AG04450 (cell line): ENCODE results near the gene KCNH8. TPM values are rescaled to one million over a fixed set of nuclear protein-coding genes. Genes with fewer than 3 reads are reported as not detected.

Experiments used
- CTCF ChIA-PET: fragments of 300-600, 350-600 bp; formaldehyde crosslinking; extraction: SDS; loops from one replicate; lab custom pipeline; 2022; ENCODE audit warnings: antibody characterized with exemption, inconsistent platforms; lab: Charles Lee
- POLR2A ChIA-PET: fragments of 350-600 bp; formaldehyde crosslinking; extraction: SDS; loops from one replicate; lab custom pipeline; 2021; ENCODE audit warnings: antibody characterized with exemption, inconsistent platforms; lab: Yijun Ruan, JAX
- DNase-seq: peaks from one replicate; pipeline ENCODE4 v3.0.0-alpha.2; 2011; ENCODE audit warnings: low read depth, low spot score
- H3K27ac ChIP-seq: one replicate; pipeline ENCODE4 v1.5.1; 2012; ENCODE audit warnings: low read depth, low read length, control low read depth
- H3K27me3 ChIP-seq: one replicate; pipeline ENCODE4 v1.6.0; 2012; ENCODE audit warnings: low read length; ENCODE audit not compliant: control insufficient read depth, insufficient read depth
- H3K4me3 ChIP-seq: 2 replicates; pipeline ENCODE4 v1.5.1; 2011; ENCODE audit warnings: mild to moderate bottlenecking, low read depth, low read length, control low read depth
- H3K9me3 ChIP-seq: 2 replicates; pipeline ENCODE4 v1.5.1; 2012; ENCODE audit warnings: low read length; ENCODE audit not compliant: control insufficient read depth, insufficient read depth
- polyA plus RNA-seq: library from polyadenylated mRNA; depleted of rRNA; stranded (reverse); fragments of >200 nt; gene quantifications from 2 replicates; pipeline ENCODE4 v1.2.3, GENCODE V29; 2011
- TF ChIP-seq, protein P1 (sequence below): IDR thresholded peaks from 2 replicates; pipeline ENCODE4 v1.5.1; 2011; ENCODE audit warnings: low read depth, low read length, control low read depth, inconsistent platforms

The KCNH8 gene
- polyA plus RNA-seq, 1 experiment, result not detected

DNA sequence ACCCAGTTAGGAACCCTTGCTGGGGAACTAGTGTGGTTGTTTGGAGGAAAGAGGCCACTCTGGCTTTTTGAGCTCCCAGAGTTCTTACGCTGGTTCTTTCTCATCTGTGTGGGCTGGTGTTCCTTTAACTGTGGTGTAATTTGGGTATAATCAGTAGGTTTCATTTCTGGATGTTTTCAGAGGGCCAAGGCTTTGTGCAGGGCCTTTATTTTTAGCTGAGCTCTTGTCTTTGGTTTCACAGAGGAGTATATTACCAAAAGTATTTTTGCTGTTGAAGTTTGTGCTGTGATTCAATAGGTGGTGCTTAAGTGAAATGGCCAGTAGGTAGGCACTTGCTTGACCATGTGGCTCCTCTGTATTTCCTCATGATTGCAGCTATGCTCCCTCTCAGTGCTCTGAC, 357.9 kb downstream of the KCNH8 start:
- ChIA-PET POLR2A (no interaction called here), CTCF (no interaction called here)
- TF ChIP-seq, protein P1, sequence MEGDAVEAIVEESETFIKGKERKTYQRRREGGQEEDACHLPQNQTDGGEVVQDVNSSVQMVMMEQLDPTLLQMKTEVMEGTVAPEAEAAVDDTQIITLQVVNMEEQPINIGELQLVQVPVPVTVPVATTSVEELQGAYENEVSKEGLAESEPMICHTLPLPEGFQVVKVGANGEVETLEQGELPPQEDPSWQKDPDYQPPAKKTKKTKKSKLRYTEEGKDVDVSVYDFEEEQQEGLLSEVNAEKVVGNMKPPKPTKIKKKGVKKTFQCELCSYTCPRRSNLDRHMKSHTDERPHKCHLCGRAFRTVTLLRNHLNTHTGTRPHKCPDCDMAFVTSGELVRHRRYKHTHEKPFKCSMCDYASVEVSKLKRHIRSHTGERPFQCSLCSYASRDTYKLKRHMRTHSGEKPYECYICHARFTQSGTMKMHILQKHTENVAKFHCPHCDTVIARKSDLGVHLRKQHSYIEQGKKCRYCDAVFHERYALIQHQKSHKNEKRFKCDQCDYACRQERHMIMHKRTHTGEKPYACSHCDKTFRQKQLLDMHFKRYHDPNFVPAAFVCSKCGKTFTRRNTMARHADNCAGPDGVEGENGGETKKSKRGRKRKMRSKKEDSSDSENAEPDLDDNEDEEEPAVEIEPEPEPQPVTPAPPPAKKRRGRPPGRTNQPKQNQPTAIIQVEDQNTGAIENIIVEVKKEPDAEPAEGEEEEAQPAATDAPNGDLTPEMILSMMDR, result no peak
- Histone ChIP-seq H3K9me3 (peaks cover 14% of the 10 kb centered on the region), H3K27me3 (no peaks in the 10 kb centered on the region), H3K4me3 (no peak overlapping the region), H3K27ac (no peak overlapping the region)
- no peak for DNase-seq

DNA sequence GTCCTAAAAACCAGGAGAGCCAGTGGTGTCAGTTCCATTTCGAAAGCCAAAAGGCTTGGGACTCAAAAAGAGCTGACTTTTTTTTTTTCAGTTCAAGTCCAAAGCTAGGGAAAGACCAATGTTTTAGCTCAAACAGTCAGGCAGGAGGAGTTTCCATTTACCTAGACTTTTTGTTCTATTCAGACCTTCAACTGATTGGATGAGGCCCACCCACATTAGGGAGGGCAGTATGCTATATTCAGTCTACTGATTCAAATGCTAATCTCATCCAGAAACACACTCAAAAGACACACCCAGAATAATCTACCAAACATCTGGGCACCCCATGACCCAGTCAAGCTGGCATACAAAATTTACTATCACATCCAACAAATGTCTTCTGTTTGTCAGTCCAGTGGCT, 374.0 kb downstream of the KCNH8 start:
- H3K27me3 ChIP-seq, result no peaks in the 10 kb centered on the region
- H3K27ac ChIP-seq, result no peak overlapping the region
- ChIA-PET POLR2A (no interaction called here), CTCF (no interaction called here)
- no peak for DNase-seq
- no peaks in the 10 kb centered on the region for H3K9me3 ChIP-seq
- TF ChIP-seq, protein P1, result no peak
- no peak overlapping the region for H3K4me3 ChIP-seq

DNA sequence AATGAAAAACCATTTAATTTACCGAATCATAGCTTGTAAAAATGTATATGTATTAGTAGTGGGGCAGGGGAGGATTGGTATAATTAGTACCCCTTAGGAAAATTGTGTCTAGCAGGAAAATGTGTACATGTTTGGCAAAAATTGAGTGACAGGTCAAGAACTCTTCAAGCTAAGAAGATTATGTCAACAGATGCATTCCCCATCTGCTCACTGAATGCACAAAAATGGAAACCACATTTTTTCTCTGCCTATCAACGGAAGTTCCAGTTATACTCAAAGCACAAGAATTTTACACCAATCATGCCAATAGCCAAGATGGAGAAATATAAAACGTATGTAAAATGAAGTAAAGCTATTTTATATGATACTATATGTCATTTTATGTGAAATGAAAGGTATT, 377.8 kb downstream of the KCNH8 start:
- ChIA-PET POLR2A (no interaction called here), CTCF (no interaction called here)
- Histone ChIP-seq H3K4me3 (no peak overlapping the region), H3K27ac (no peak overlapping the region), H3K27me3 (no peaks in the 10 kb centered on the region), H3K9me3 (no peaks in the 10 kb centered on the region)
- no peak for DNase-seq
- TF ChIP-seq, protein P1, result no peak

DNA sequence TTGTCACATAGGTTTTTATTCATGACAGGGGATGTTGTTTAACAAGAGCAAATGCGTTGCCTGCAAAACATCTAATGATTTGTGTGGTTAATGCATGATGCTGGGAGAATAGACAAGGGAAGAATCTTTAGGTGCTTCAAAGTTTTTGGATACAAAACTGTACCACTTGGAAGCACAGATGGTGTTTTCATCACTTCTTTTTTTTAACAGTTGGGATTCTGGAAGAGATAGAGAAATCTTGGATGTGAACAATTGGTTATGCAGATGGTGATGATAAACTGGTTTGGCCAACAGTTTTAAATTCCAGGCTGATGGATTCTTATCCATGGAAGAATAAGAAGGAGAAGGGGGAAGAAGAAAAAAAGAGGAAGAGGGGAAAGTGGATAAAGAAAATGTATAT, 379.4 kb downstream of the KCNH8 start:
- Histone ChIP-seq H3K4me3 (no peak overlapping the region), H3K27me3 (no peaks in the 10 kb centered on the region), H3K27ac (no peak overlapping the region), H3K9me3 (no peaks in the 10 kb centered on the region; the same call in 1 of the 2 replicates)
- TF ChIP-seq, protein P1, result no peak
- ChIA-PET CTCF (no interaction called here), POLR2A (no interaction called here)
- no peak for DNase-seq

DNA sequence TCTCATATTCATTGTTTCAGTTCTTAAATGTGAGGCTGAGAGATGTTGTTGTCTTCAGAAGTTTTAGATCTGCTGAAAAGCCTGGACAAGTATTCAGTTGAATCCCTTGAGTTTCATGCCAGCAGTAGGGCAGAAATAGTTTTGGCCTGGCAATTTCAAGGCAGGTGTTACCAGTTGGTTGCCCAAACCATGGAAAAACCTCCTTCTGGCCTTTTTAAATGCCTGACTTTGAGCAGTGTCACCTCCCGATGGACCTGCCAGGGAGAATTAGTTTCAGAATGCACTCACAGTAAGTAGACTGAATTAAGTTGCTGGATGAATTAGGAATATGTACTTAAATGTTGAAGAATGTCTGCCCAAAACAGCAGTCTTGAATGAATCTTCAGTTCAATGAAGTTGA, 383.1 kb downstream of the KCNH8 start:
- Histone ChIP-seq H3K27me3 (no peaks in the 10 kb centered on the region), H3K27ac (no peak overlapping the region), H3K9me3 (peaks cover 12% of the 10 kb centered on the region; the same call in 1 of the 2 replicates), H3K4me3 (no peak overlapping the region)
- ChIA-PET CTCF (no interaction called here), POLR2A (no interaction called here)
- TF ChIP-seq, protein P1, result no peak
- DNase-seq, result no peak
